Endothelial cell of umbilical vein (primary cell): Measurements from ENCODE around the gene CYP1A1. TPM values are rescaled to one million over a fixed set of nuclear protein-coding genes. Genes with fewer than 3 reads are reported as not detected.

Source experiments
- BruUV-seq: library from RNA; stranded (reverse); fragments of 400-500 nt; replicated peaks from 2 replicates; lab custom pipeline; 2021; lab: Mats Ljungman, UMichigan
- CTCF ChIA-PET: fragments of 300-600, 350-600 bp; sonication (Branson Sonifier 250); formaldehyde crosslinking; loops from one replicate; lab custom pipeline; 2021; ENCODE audit warnings: antibody characterized with exemption, inconsistent platforms; lab: Charles Lee
- POLR2A ChIA-PET: fragments of 300-600, 350-600 bp; sonication (Branson Sonifier 250); formaldehyde crosslinking; loops from one replicate; lab custom pipeline; 2021; ENCODE audit warnings: antibody characterized with exemption, inconsistent platforms; lab: Charles Lee
- DNase-seq: peaks from one replicate; pipeline ENCODE4 v3.0.0-alpha.2; 2011; ENCODE audit warnings: low read depth, low spot score
- FAIRE-seq: peaks from 2 replicates; lab custom pipeline; 2011; peaks lifted over from hg19 to GRCh38; lab: Jason Lieb, UNC
- H2AFZ ChIP-seq: 2 replicates; pipeline ENCODE4 v1.6.0; 2012; ENCODE audit warnings: low read depth, low read length, control low read depth, inconsistent platforms
- H3K27ac ChIP-seq: 2 replicates; pipeline ENCODE4 v1.5.1; 2011; ENCODE audit warnings: low read depth, mild to moderate bottlenecking, control low read depth, low read length, moderate library complexity; ENCODE audit not compliant: insufficient read depth
- H3K27me3 ChIP-seq, 2 experiments: 2 replicates each; pipeline versions ENCODE4 v1.6.0 to v1.6.1; 2011; ENCODE audit warnings: low read length in 2 of 2, mixed read lengths in 1 of 2; ENCODE audit not compliant: control insufficient read depth in 2 of 2, insufficient read depth in 2 of 2
- H3K36me3 ChIP-seq, 2 experiments: 2 replicates in 1 of 2; 3 replicates in 1 of 2; pipeline ENCODE4 v1.5.1; 2011; ENCODE audit warnings: low read length in 2 of 2, mild to moderate bottlenecking in 1 of 2, moderate library complexity in 1 of 2; ENCODE audit not compliant: control insufficient read depth in 2 of 2, insufficient read depth in 2 of 2; ENCODE audit errors: extremely low read depth in 1 of 2
- H3K4me1 ChIP-seq: 3 replicates; pipeline ENCODE4 v1.5.1; 2011; ENCODE audit warnings: mild to moderate bottlenecking, low read length; ENCODE audit not compliant: control insufficient read depth, insufficient read depth; ENCODE audit errors: extremely low read depth
- H3K4me2 ChIP-seq: 2 replicates; pipeline ENCODE4 v1.6.1; 2011; ENCODE audit warnings: low read length, control low read depth, mixed read lengths; ENCODE audit not compliant: insufficient read depth
- H3K4me3 ChIP-seq, 3 experiments: fragments of 200-600 bp in 1 of 3; sonication (generic), shearing (Covaris generic) in 1 of 3; replicated peaks in 1 of 3; 2 replicates each; pipeline ENCODE4 v1.5.1; 2011 to 2016; ENCODE audit warnings: control low read depth in 3 of 3, low read length in 3 of 3, mild to moderate bottlenecking in 2 of 3, inconsistent platforms in 1 of 3, low read depth in 1 of 3, moderate library complexity in 1 of 3; ENCODE audit not compliant: insufficient read depth in 1 of 3
- H3K79me2 ChIP-seq: 2 replicates; pipeline ENCODE4 v1.6.0; 2012; ENCODE audit warnings: low read length, inconsistent platforms; ENCODE audit not compliant: control insufficient read depth, insufficient read depth
- H3K9ac ChIP-seq: replicated peaks from 2 replicates; pipeline ENCODE3; 2011; ENCODE audit warnings: low read length, control low read depth; ENCODE audit not compliant: insufficient read depth; ENCODE audit errors: extremely low read depth
- H3K9me1 ChIP-seq: replicated peaks from 3 replicates; pipeline ENCODE4 v1.6.0; 2011; ENCODE audit warnings: mild to moderate bottlenecking, low read length; ENCODE audit not compliant: control insufficient read depth, insufficient read depth; ENCODE audit errors: extremely low read depth
- H3K9me3 ChIP-seq: replicated peaks from 2 replicates; pipeline ENCODE4 v1.5.1; 2012; ENCODE audit warnings: low read length, inconsistent platforms; ENCODE audit not compliant: control insufficient read depth, insufficient read depth
- H4K20me1 ChIP-seq: replicated peaks from 2 replicates; pipeline ENCODE3; 2011; ENCODE audit warnings: mild to moderate bottlenecking, low read length; ENCODE audit not compliant: control insufficient read depth, insufficient read depth; ENCODE audit errors: extremely low read depth
- CTCF ChIP-seq, 2 donors: IDR thresholded peaks; 1 replicate in 1 of 2; 2 replicates in 1 of 2; pipeline ENCODE4 v1.5.1; 2011; ENCODE audit warnings: low read length in 2 of 2, mild to moderate bottlenecking in 2 of 2, moderate library complexity in 2 of 2, control low read depth in 1 of 2, inconsistent platforms in 1 of 2, low read depth in 1 of 2; ENCODE audit not compliant: insufficient read depth in 1 of 2; ENCODE audit errors: extremely low read depth in 1 of 2
- EZH2 ChIP-seq: IDR thresholded peaks from 2 replicates; pipeline ENCODE4 v1.6.1; 2012; ENCODE audit warnings: borderline replicate concordance, low read depth, mild to moderate bottlenecking, moderate library complexity, low read length, inconsistent platforms; ENCODE audit not compliant: severe bottlenecking
- FOS ChIP-seq: IDR thresholded peaks from 2 replicates; pipeline ENCODE4 v1.6.1; 2011; ENCODE audit warnings: mild to moderate bottlenecking, low read length, moderate library complexity, borderline replicate concordance; ENCODE audit not compliant: insufficient read depth
- GATA2 ChIP-seq: IDR thresholded peaks from 2 replicates; pipeline ENCODE4 v1.7.0; 2011; ENCODE audit warnings: low read depth, mild to moderate bottlenecking, moderate library complexity, mixed read lengths, low read length; ENCODE audit not compliant: insufficient read length, insufficient read depth
- JUN ChIP-seq: IDR thresholded peaks from 2 replicates; pipeline ENCODE4 v1.6.1; 2011; ENCODE audit warnings: borderline replicate concordance, low read depth; ENCODE audit not compliant: insufficient read length, insufficient read depth
- MAX ChIP-seq: IDR thresholded peaks from 2 replicates; pipeline ENCODE4 v1.6.1; 2011; ENCODE audit not compliant: insufficient read depth, insufficient read length
- MYC ChIP-seq: IDR thresholded peaks from one replicate; pipeline ENCODE4 v1.6.1; 2011; ENCODE audit warnings: mild to moderate bottlenecking, low read depth, low read length
- POLR2A ChIP-seq: IDR thresholded peaks from 2 replicates; pipeline ENCODE4 v1.6.1; 2012; ENCODE audit warnings: low read depth, mild to moderate bottlenecking, control low read depth, low read length
- POLR2AphosphoS5 ChIP-seq: IDR thresholded peaks from 2 replicates; pipeline ENCODE4 v1.6.1; 2012; ENCODE audit warnings: low read depth, mild to moderate bottlenecking, control low read depth, low read length, moderate library complexity; ENCODE audit not compliant: insufficient read depth
- dilution Hi-C: fragments of 300-500 bp; cut with MboI; formaldehyde crosslinking; loops from one replicate; pipeline ENCODE4 v1.15.0; 2019; ENCODE audit warnings: low sequenced_read_pairs; ENCODE audit not compliant: extremely low pct_ligation_motif_present
- intact Hi-C: fragments of 100-400 bp; cut with micrococcal nuclease; formaldehyde crosslinking; loops from one replicate; pipeline ENCODE4 v1.10.0; 2022
- polyA plus RNA-seq, 4 experiments: library from polyadenylated mRNA; depleted of rRNA in 3 of 4; stranded (reverse) in 3 of 4; unstranded in 1 of 4; fragments of >200 nt; gene quantifications; 2 replicates each; pipeline versions ENCODE4 v1.2.1 to v1.2.3, GENCODE V29; 2011 to 2012; ENCODE audit warnings: missing spikeins in 1 of 4
- total RNA-seq: library from RNA; stranded (reverse); gene quantifications from 2 replicates; pipeline ENCODE4 v1.2.3, GENCODE V29; 2021

The CYP1A1 gene
- total and polyA plus RNA-seq, 2 donors (not counting 3 experiments of a cell fraction or from before 2014, with no cell fraction given): 7.6 to 13.1 TPM

DNA sequence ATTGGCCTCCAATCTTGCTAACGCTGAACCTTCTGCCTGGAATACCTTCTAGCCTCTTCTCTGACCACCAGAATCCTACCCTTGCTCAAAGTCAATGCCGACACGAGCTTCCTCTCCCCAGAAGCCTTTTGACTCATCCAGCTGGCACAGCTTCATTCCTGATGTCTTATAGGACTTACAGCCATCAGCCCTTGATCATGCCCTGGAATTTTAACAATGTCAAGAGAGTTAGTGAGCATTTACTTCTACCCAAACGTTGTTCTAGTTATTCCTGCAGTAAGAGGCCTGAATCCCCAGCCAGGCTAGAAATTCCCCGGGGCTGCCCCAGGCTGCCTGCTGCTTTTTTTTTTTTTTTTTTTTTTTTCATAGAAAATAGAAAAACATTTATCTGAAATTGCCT lies 27.2 kb upstream of the CYP1A1 start:
- no peaks in the 10 kb centered on the region for H3K9me3 ChIP-seq
- no peaks in the 10 kb centered on the region for H3K9me1 ChIP-seq
- TF ChIP-seq FOS: no peak
- no peak for TF ChIP-seq EZH2
- TF ChIP-seq POLR2AphosphoS5: no peak
- no peak for TF ChIP-seq POLR2A
- TF ChIP-seq MYC: no peak
- TF ChIP-seq GATA2: no peak
- no peak for TF ChIP-seq JUN
- no peak for TF ChIP-seq CTCF (IDR thresholded peaks at IDR 0.05; ENCODE audit: extremely low read depth in 1 of 2, insufficient read depth in 1 of 2, low read depth in 1 of 2, low read length in 2 of 2)
- TF ChIP-seq MAX: no peak
- POLR2A ChIA-PET: no interaction called here
- no peaks in the 10 kb centered on the region for H3K36me3 ChIP-seq
- FAIRE-seq (no peak), DNase-seq (no peak)
- intact Hi-C loops (no loop called here), dilution Hi-C loops (loop anchor here (25.0 kb wide), 1 partner anchor 115 kb away; no protein-coding TSS in a partner anchor)
- H3K9ac ChIP-seq: no peak overlapping the region
- no peak overlapping the region for H3K4me3 ChIP-seq
- H3K4me2 ChIP-seq: no peak overlapping the region
- no peak overlapping the region for H3K27ac ChIP-seq
- no peaks in the 10 kb centered on the region for H3K79me2 ChIP-seq
- H4K20me1 ChIP-seq: no peaks in the 10 kb centered on the region
- no TSS peak for BruUV-seq
- CTCF ChIA-PET: interaction anchor here (1.0 to 1.5 kb wide), 2 partner anchors 16 to 118 kb away, joined by 6 to 8 read pairs; no protein-coding TSS in a partner anchor
- H3K4me1 ChIP-seq: no peaks in the 10 kb centered on the region
- H2AFZ ChIP-seq: no peak overlapping the region
- H3K27me3 ChIP-seq: peaks cover 0 to 1% of the 10 kb centered on the region in 2 experiments
